ENCODE measurements around the gene FAM20A. TPM values are rescaled to one million over a fixed set of nuclear protein-coding genes. Genes with fewer than 3 reads are reported as not detected.

Gene FAM20A
- total RNA-seq, 5 donors from 2014 or later (not counting 1 experiment from before 2014, with no cell fraction given) = 0.16 to 0.38 (median 0.35) TPM; not detected in 2

- ATAC-seq (replicated peaks in 1 of 4) (no peak), DNase-seq (no peak)
- H3K4me3 Mint-ChIP-seq = no peak overlapping the region
- Histone ChIP-seq H3K9me3 (no peaks in the 10 kb centered on the region), H3K27me3 (replicated peaks in 1 of 2; ENCODE audit: control insufficient read depth in 2 of 2, extremely low read depth in 1 of 2, insufficient read depth in 2 of 2, low read length in 1 of 2) (peaks cover 0 to 4% of the 10 kb centered on the region in 2 experiments), H3K4me1 (ENCODE audit: control insufficient read depth in 1 of 2, extremely low read depth in 1 of 2, insufficient read depth in 2 of 2, low read length in 2 of 2) (no peaks in the 10 kb centered on the region), H3K4me3 (ENCODE audit: control insufficient read depth in 1 of 2, extremely low read depth in 1 of 2, low read length in 1 of 2) (no peak overlapping the region), H3K27ac (ENCODE audit: low read length) (no peak overlapping the region), H3K36me3 (ENCODE audit: control insufficient read depth in 2 of 2, extremely low read depth in 1 of 2, insufficient read depth in 1 of 2, low read length in 1 of 2) (no peaks in the 10 kb centered on the region)
- H3K9me3 Mint-ChIP-seq = no peaks in the 10 kb centered on the region
- H3K27me3 Mint-ChIP-seq = peaks cover 4 to 8% of the 10 kb centered on the region in 2 donors
- H3K4me1 Mint-ChIP-seq = no peaks in the 10 kb centered on the region
- no peak overlapping the region for H3K27ac Mint-ChIP-seq
- WGBS (ENCODE audit: insufficient coverage) = 65% methylated on average over 2 of the region's 3 CpGs
- ChIA-PET CTCF (no interaction called here), POLR2A (interaction anchor here in 1 of 2 donors (0.6 kb wide), 1 partner anchor 16 kb away, joined by 3 read pairs; no protein-coding TSS in a partner anchor)
- H3K36me3 Mint-ChIP-seq = no peaks in the 10 kb centered on the region
These were observed 34.1 kb downstream of the FAM20A start for GRCh38 chr17:68567035-68567434.

- peaks cover 4 to 8% of the 10 kb centered on the region in 2 donors for H3K27me3 Mint-ChIP-seq
- POLR2A ChIA-PET = interaction anchor here in 1 of 2 donors (0.6 kb wide), 1 partner anchor 15 kb away, joined by 3 read pairs; no protein-coding TSS in a partner anchor
- WGBS (ENCODE audit: insufficient coverage) = no CpG with 5 or more reads among the region's 2 CpGs
These were observed 34.8 kb downstream of the FAM20A start for GRCh38 chr17:68566442-68566738.

GRCh38 chr17:68565661-68566441, 35.3 kb downstream of the FAM20A start:
- no peaks in the 10 kb centered on the region for H3K9me3 Mint-ChIP-seq
- Histone ChIP-seq H3K27ac (ENCODE audit: low read length) (no peak overlapping the region), H3K27me3 (replicated peaks in 1 of 2; ENCODE audit: control insufficient read depth in 2 of 2, extremely low read depth in 1 of 2, insufficient read depth in 2 of 2, low read length in 1 of 2) (peaks cover 0 to 4% of the 10 kb centered on the region in 2 experiments), H3K4me3 (ENCODE audit: control insufficient read depth in 1 of 2, extremely low read depth in 1 of 2, low read length in 1 of 2) (no peak overlapping the region), H3K4me1 (ENCODE audit: control insufficient read depth in 1 of 2, extremely low read depth in 1 of 2, insufficient read depth in 2 of 2, low read length in 2 of 2) (no peaks in the 10 kb centered on the region), H3K36me3 (ENCODE audit: control insufficient read depth in 2 of 2, extremely low read depth in 1 of 2, insufficient read depth in 1 of 2, low read length in 1 of 2) (no peaks in the 10 kb centered on the region), H3K9me3 (no peaks in the 10 kb centered on the region)
- no peak overlapping the region for H3K27ac Mint-ChIP-seq
- ChIA-PET POLR2A (no interaction called here), CTCF (no interaction called here)
- no peaks in the 10 kb centered on the region for H3K36me3 Mint-ChIP-seq
- no peaks in the 10 kb centered on the region for H3K4me1 Mint-ChIP-seq
- 65% methylated on average over 2 of the region's 3 CpGs for WGBS (ENCODE audit: insufficient coverage)
- ATAC-seq (replicated peaks in 1 of 4) (no peak), DNase-seq (no peak)
- H3K27me3 Mint-ChIP-seq = peaks cover 4 to 8% of the 10 kb centered on the region in 2 donors
- no peak overlapping the region for H3K4me3 Mint-ChIP-seq

More at GRCh38 chr17:68566442-68566738, 34.8 kb downstream of the FAM20A start:
- Histone ChIP-seq H3K27me3 (replicated peaks in 1 of 2; ENCODE audit: control insufficient read depth in 2 of 2, extremely low read depth in 1 of 2, insufficient read depth in 2 of 2, low read length in 1 of 2) (peaks cover 0 to 4% of the 10 kb centered on the region in 2 experiments), H3K36me3 (ENCODE audit: control insufficient read depth in 2 of 2, extremely low read depth in 1 of 2, insufficient read depth in 1 of 2, low read length in 1 of 2) (no peaks in the 10 kb centered on the region), H3K9me3 (no peaks in the 10 kb centered on the region), H3K4me3 (ENCODE audit: control insufficient read depth in 1 of 2, extremely low read depth in 1 of 2, low read length in 1 of 2) (no peak overlapping the region), H3K4me1 (ENCODE audit: control insufficient read depth in 1 of 2, extremely low read depth in 1 of 2, insufficient read depth in 2 of 2, low read length in 2 of 2) (no peaks in the 10 kb centered on the region), H3K27ac (ENCODE audit: low read length) (no peak overlapping the region)
- Mint-ChIP-seq H3K9me3 (no peaks in the 10 kb centered on the region), H3K4me1 (no peaks in the 10 kb centered on the region), H3K36me3 (no peaks in the 10 kb centered on the region), H3K27ac (no peak overlapping the region), H3K4me3 (no peak overlapping the region)
- DNase-seq = no peak
- CTCF ChIA-PET = no interaction called here
- no peak for ATAC-seq (replicated peaks in 1 of 4)

GRCh38 chr17:68564415-68565111, 36.6 kb downstream of the FAM20A start:
- ChIA-PET CTCF (no interaction called here), POLR2A (interaction anchor here in 1 of 2 donors (0.7 kb wide), 1 partner anchor 498 kb away, joined by 3 read pairs; no protein-coding TSS in a partner anchor)
- H3K9me3 Mint-ChIP-seq = no peaks in the 10 kb centered on the region
- no peaks in the 10 kb centered on the region for H3K4me1 ChIP-seq (ENCODE audit: control insufficient read depth in 1 of 2, extremely low read depth in 1 of 2, insufficient read depth in 2 of 2, low read length in 2 of 2)
- H3K4me1 Mint-ChIP-seq = no peaks in the 10 kb centered on the region
- DNase-seq = no peak
- no peaks in the 10 kb centered on the region for H3K36me3 Mint-ChIP-seq
- no peak overlapping the region for H3K27ac Mint-ChIP-seq
- H3K27me3 Mint-ChIP-seq = peaks cover 4 to 8% of the 10 kb centered on the region in 2 donors
- 93% methylated on average over 4 of the region's 8 CpGs for WGBS (ENCODE audit: insufficient coverage)
- no peaks in the 10 kb centered on the region for H3K36me3 ChIP-seq (ENCODE audit: control insufficient read depth in 2 of 2, extremely low read depth in 1 of 2, insufficient read depth in 1 of 2, low read length in 1 of 2)
- peaks cover 0 to 4% of the 10 kb centered on the region in 2 experiments for H3K27me3 ChIP-seq (replicated peaks in 1 of 2; ENCODE audit: control insufficient read depth in 2 of 2, extremely low read depth in 1 of 2, insufficient read depth in 2 of 2, low read length in 1 of 2)
- H3K4me3 Mint-ChIP-seq = no peak overlapping the region
- ATAC-seq (replicated peaks in 1 of 4) = no peak
- no peaks in the 10 kb centered on the region for H3K9me3 ChIP-seq
- H3K27ac ChIP-seq (ENCODE audit: low read length) = no peak overlapping the region
- H3K4me3 ChIP-seq (ENCODE audit: control insufficient read depth in 1 of 2, extremely low read depth in 1 of 2, low read length in 1 of 2) = no peak overlapping the region

- H3K9me3 Mint-ChIP-seq = no peaks in the 10 kb centered on the region
- Histone ChIP-seq H3K4me3 (ENCODE audit: control insufficient read depth in 1 of 2, extremely low read depth in 1 of 2, low read length in 1 of 2) (no peak overlapping the region), H3K36me3 (ENCODE audit: control insufficient read depth in 2 of 2, extremely low read depth in 1 of 2, insufficient read depth in 1 of 2, low read length in 1 of 2) (no peaks in the 10 kb centered on the region), H3K9me3 (no peaks in the 10 kb centered on the region), H3K4me1 (ENCODE audit: control insufficient read depth in 1 of 2, extremely low read depth in 1 of 2, insufficient read depth in 2 of 2, low read length in 2 of 2) (no peaks in the 10 kb centered on the region), H3K27ac (ENCODE audit: low read length) (no peak overlapping the region), H3K27me3 (replicated peaks in 1 of 2; ENCODE audit: control insufficient read depth in 2 of 2, extremely low read depth in 1 of 2, insufficient read depth in 2 of 2, low read length in 1 of 2) (peaks cover 0 to 4% of the 10 kb centered on the region in 2 experiments)
- H3K4me1 Mint-ChIP-seq = no peaks in the 10 kb centered on the region
- ChIA-PET CTCF (interaction anchor here in 1 of 2 donors (0.6 kb wide), 1 partner anchor 189 kb away, joined by 3 read pairs; no protein-coding TSS in a partner anchor), POLR2A (interaction anchor here in 1 of 2 donors (0.7 kb wide), 1 partner anchor 875 kb away, joined by 4 read pairs; no protein-coding TSS in a partner anchor)
- H3K27me3 Mint-ChIP-seq = peaks cover 4 to 6% of the 10 kb centered on the region in 2 donors
- ATAC-seq (replicated peaks in 1 of 4) (no peak), DNase-seq (no peak)
- no peak overlapping the region for H3K27ac Mint-ChIP-seq
- H3K36me3 Mint-ChIP-seq = no peaks in the 10 kb centered on the region
- no peak overlapping the region for H3K4me3 Mint-ChIP-seq
- 86% methylated on average over 2 of the region's 4 CpGs for WGBS (ENCODE audit: insufficient coverage)
These were observed 38.4 kb downstream of the FAM20A start for GRCh38 chr17:68562736-68563135.

- Histone ChIP-seq H3K36me3 (ENCODE audit: control insufficient read depth in 2 of 2, extremely low read depth in 1 of 2, insufficient read depth in 1 of 2, low read length in 1 of 2) (no peaks in the 10 kb centered on the region), H3K9me3 (no peaks in the 10 kb centered on the region), H3K4me3 (ENCODE audit: control insufficient read depth in 1 of 2, extremely low read depth in 1 of 2, low read length in 1 of 2) (no peak overlapping the region), H3K27me3 (replicated peaks in 1 of 2; ENCODE audit: control insufficient read depth in 2 of 2, extremely low read depth in 1 of 2, insufficient read depth in 2 of 2, low read length in 1 of 2) (peaks cover 0 to 4% of the 10 kb centered on the region in 2 experiments), H3K27ac (ENCODE audit: low read length) (no peak overlapping the region), H3K4me1 (ENCODE audit: control insufficient read depth in 1 of 2, extremely low read depth in 1 of 2, insufficient read depth in 2 of 2, low read length in 2 of 2) (no peaks in the 10 kb centered on the region)
- Mint-ChIP-seq H3K4me3 (no peak overlapping the region), H3K36me3 (no peaks in the 10 kb centered on the region), H3K9me3 (no peaks in the 10 kb centered on the region), H3K27me3 (peaks cover 4 to 6% of the 10 kb centered on the region in 2 donors), H3K27ac (no peak overlapping the region), H3K4me1 (no peaks in the 10 kb centered on the region)
- ATAC-seq (replicated peaks in 1 of 4) (no peak), DNase-seq (no peak)
- WGBS (ENCODE audit: insufficient coverage) = no CpG with 5 or more reads among the region's 3 CpGs
- CTCF ChIA-PET = interaction anchor here in 1 of 2 donors (0.5 kb wide), 1 partner anchor 233 kb away, joined by 3 read pairs; no protein-coding TSS in a partner anchor
- POLR2A ChIA-PET = no interaction called here
These were observed 40.0 kb downstream of the FAM20A start for GRCh38 chr17:68560966-68561720.
